Aorta (tissue), 5 donors: ENCODE results near the gene HSPA12A. TPM values are rescaled to one million over a fixed set of nuclear protein-coding genes. Genes with fewer than 3 reads are reported as not detected.
A peak's percentile ranks its signal among the peaks of the same experiment; 100 is the strongest.

Experiments used
- ATAC-seq: fragments of 200-7000 bp; cut with Tn5 transposase; one replicate; pipeline ENCODE4 v1.9.1; 2022; ENCODE audit warnings: moderate library complexity; ENCODE audit not compliant: low FRiP score
- DNase-seq, 2 donors: peaks; one replicate each; pipeline ENCODE4 v3.0.0-alpha.2; 2020
- H3K27ac ChIP-seq, 2 donors: one replicate each; pipeline ENCODE4 v1.5.1; 2013; ENCODE audit warnings: low read length in 2 of 2, mild to moderate bottlenecking in 2 of 2, moderate library complexity in 2 of 2, control low read depth in 1 of 2, inconsistent platforms in 1 of 2, low read depth in 1 of 2
- H3K27me3 ChIP-seq, 2 donors: one replicate each; pipeline ENCODE4 v1.6.1; 2013; ENCODE audit warnings: control low read depth in 1 of 2, low read length in 1 of 2, mild to moderate bottlenecking in 1 of 2, moderate library complexity in 1 of 2; ENCODE audit not compliant: insufficient read depth in 2 of 2, control insufficient read depth in 1 of 2
- H3K36me3 ChIP-seq, 2 donors: one replicate each; pipeline ENCODE4 v1.6.1; 2013; ENCODE audit warnings: control low read depth in 1 of 2, low read length in 1 of 2, mild to moderate bottlenecking in 1 of 2; ENCODE audit not compliant: insufficient read depth in 2 of 2, control insufficient read depth in 1 of 2
- H3K4me1 ChIP-seq, 2 donors: one replicate each; pipeline ENCODE4 v1.6.1; 2013; ENCODE audit warnings: low read length in 2 of 2, control low read depth in 1 of 2, mild to moderate bottlenecking in 1 of 2, moderate library complexity in 1 of 2; ENCODE audit not compliant: insufficient read depth in 2 of 2, control insufficient read depth in 1 of 2
- H3K4me3 ChIP-seq, 2 donors: one replicate each; pipeline ENCODE4 v1.5.1; 2013; ENCODE audit warnings: low read length in 2 of 2, control low read depth in 1 of 2, mild to moderate bottlenecking in 1 of 2
- H3K9me3 ChIP-seq: one replicate; pipeline ENCODE4 v1.6.1; 2013; ENCODE audit warnings: mild to moderate bottlenecking, low read length; ENCODE audit not compliant: control insufficient read depth
- WGBS, 2 donors: extraction: QIAGEN DNeasy Blood & Tissue Kit; methylation state at CpG; one replicate each; pipeline ENCODE4 v1.1.7; 2013; 5-methylcytosine and 5-hydroxymethylcytosine counted together
- intact Hi-C, 2 donors: fragments of 100-400 bp; cut with DNase I; formaldehyde crosslinking; loops; one replicate each; pipeline versions ENCODE4 v1.14.2 to v1.15.0; 2022
- polyA plus RNA-seq, 2 donors: library from polyadenylated mRNA; stranded (reverse); fragments of 200-250 nt; gene quantifications; one replicate each; pipeline ENCODE4 v1.2.3, GENCODE V29; 2013
- total RNA-seq, 2 donors: library from RNA; stranded (reverse); fragmentation: NEBNext Ultra II Directional; extraction: Animal tissue kit (Norgen Biotek cat#: 25700); gene quantifications; one replicate each; pipeline ENCODE4 v1.2.1, GENCODE V29; 2021
- donor health status: healthy with polysubstance abuse.
- donor health status: Bipolar disorder and iron deficiency.
- donor health status: DM: no; HTN: no; CAD: no.
- donor health status: DM: no; HTN: no; CAD: no.
- donor health status: DM: yes; HTN: yes; CAD: no.

The HSPA12A gene
- total and polyA plus RNA-seq, 4 donors: 2.3 to 25.7 (median 10.2) TPM

- intact Hi-C loops: no loop called here
- Histone ChIP-seq H3K9me3 (no peaks in the 10 kb centered on the region), H3K27me3 (no peaks in the 10 kb centered on the region), H3K27ac (no peak overlapping the region), H3K4me1 (peaks cover 0 to 1% of the 10 kb centered on the region in 2 donors), H3K4me3 (no peak overlapping the region), H3K36me3 (no peaks in the 10 kb centered on the region)
- DNase-seq (no peak), ATAC-seq (no peak)
- 75% methylated on average over 4 of the region's 4 CpGs for WGBS, 2 donors
These were observed 33.5 kb downstream of the HSPA12A start for GRCh38 chr10:116708877-116709276.

- no peak for DNase-seq
- intact Hi-C loops: no loop called here
- 4 to 5% methylated on average over 2 of the region's 2 CpGs for WGBS, 2 donors
- H3K9me3 ChIP-seq: no peaks in the 10 kb centered on the region
- H3K27ac ChIP-seq: peak overlapping the region in 1 of 2 donors; percentile 67
- H3K4me1 ChIP-seq: peaks cover 0 to 1% of the 10 kb centered on the region in 2 donors
- no peak overlapping the region for H3K4me3 ChIP-seq
- ATAC-seq: peak; percentile 59
- H3K36me3 ChIP-seq: no peaks in the 10 kb centered on the region
- no peaks in the 10 kb centered on the region for H3K27me3 ChIP-seq
These were observed 34.0 kb downstream of the HSPA12A start for GRCh38 chr10:116708391-116708821.

GRCh38 chr10:116707981-116708380 is 34.4 kb downstream of the HSPA12A start:
- no peaks in the 10 kb centered on the region for H3K9me3 ChIP-seq
- intact Hi-C loops: no loop called here

DNA sequence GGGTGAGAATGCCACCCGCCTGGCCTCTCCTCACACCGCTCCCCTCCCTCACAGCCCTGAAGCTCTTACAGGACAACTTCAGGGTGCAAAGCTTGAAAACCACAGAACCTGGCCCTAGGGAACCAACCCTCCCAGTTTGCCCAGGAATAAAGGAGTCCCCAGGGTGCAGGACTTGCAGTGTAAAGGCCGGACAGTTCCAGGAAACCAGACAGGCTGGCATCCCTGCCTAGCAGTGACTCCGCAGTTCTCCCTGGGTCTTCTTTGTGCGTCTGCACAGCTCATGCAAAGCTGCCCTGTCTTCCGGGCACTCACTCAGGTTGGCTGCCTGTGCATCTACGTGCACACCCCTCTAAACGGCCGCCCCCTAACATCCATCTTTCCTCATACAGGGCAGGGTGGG is 36.1 kb downstream of the HSPA12A start:
- H3K27ac ChIP-seq: no peak overlapping the region
- no peaks in the 10 kb centered on the region for H3K9me3 ChIP-seq
- H3K36me3 ChIP-seq: no peaks in the 10 kb centered on the region
- 70 to 75% methylated on average over 9 of the region's 9 CpGs for WGBS, 2 donors
- intact Hi-C loops: no loop called here
- no peaks in the 10 kb centered on the region for H3K27me3 ChIP-seq
- no peak overlapping the region for H3K4me3 ChIP-seq
- ATAC-seq (no peak), DNase-seq (no peak)
- H3K4me1 ChIP-seq: peaks cover 0 to 1% of the 10 kb centered on the region in 2 donors

More at GRCh38 chr10:116707981-116708380, 34.4 kb downstream of the HSPA12A start:
- DNase-seq (no peak), ATAC-seq (peak; percentile 53)
- 9 to 15% methylated on average over 14 of the region's 14 CpGs for WGBS, 2 donors
- Histone ChIP-seq H3K4me3 (no peak overlapping the region), H3K4me1 (peaks cover 0 to 1% of the 10 kb centered on the region in 2 donors), H3K36me3 (no peaks in the 10 kb centered on the region), H3K27me3 (no peaks in the 10 kb centered on the region), H3K27ac (peak overlapping the region in 1 of 2 donors; percentile 67)

DNA sequence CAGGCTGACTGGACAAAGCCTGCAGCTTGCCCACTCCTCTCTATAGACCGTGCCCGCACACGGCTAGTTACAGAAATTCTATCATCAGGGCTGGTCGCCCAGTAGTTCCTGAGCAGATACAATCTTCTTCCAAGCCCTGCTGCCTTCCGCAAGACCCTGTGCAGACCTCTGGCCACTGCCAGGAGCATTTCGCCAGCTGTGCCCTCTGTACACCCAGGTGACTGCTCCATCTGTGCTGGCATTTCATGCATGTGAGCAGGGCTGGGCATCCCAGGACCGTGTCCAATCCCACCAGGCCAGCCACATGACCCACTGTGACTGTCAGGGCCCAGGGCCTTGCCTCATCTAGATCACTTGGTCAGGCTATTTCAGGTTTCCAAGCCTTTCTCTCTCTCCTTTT is 36.9 kb downstream of the HSPA12A start:
- Histone ChIP-seq H3K4me3 (no peak overlapping the region), H3K4me1 (peaks cover 0 to 1% of the 10 kb centered on the region in 2 donors), H3K27me3 (no peaks in the 10 kb centered on the region), H3K9me3 (no peaks in the 10 kb centered on the region), H3K36me3 (no peaks in the 10 kb centered on the region), H3K27ac (no peak overlapping the region)
- intact Hi-C loops: no loop called here
- WGBS, 2 donors: 92 to 96% methylated on average over 6 to 7 of the region's 7 CpGs
- DNase-seq (no peak), ATAC-seq (no peak)

GRCh38 chr10:116704926-116705325 is 37.4 kb downstream of the HSPA12A start:
- H3K27ac ChIP-seq: no peak overlapping the region
- no peaks in the 10 kb centered on the region for H3K27me3 ChIP-seq
- ATAC-seq: no peak
- no peaks in the 10 kb centered on the region for H3K9me3 ChIP-seq
- no peak overlapping the region for H3K4me3 ChIP-seq
- no peaks in the 10 kb centered on the region for H3K36me3 ChIP-seq
- no peak for DNase-seq
- peaks cover 0 to 1% of the 10 kb centered on the region in 2 donors for H3K4me1 ChIP-seq
- 69 to 73% methylated on average over 11 of the region's 11 CpGs for WGBS, 2 donors
- intact Hi-C loops: no loop called here

- Histone ChIP-seq H3K9me3 (no peaks in the 10 kb centered on the region), H3K27me3 (no peaks in the 10 kb centered on the region), H3K4me3 (no peak overlapping the region), H3K4me1 (no peaks in the 10 kb centered on the region), H3K36me3 (no peaks in the 10 kb centered on the region), H3K27ac (no peak overlapping the region)
- ATAC-seq: no peak
- no peak for DNase-seq
- intact Hi-C loops: no loop called here
- WGBS, 2 donors: 85 to 90% methylated on average over 9 of the region's 9 CpGs
These were observed 40.2 kb downstream of the HSPA12A start for GRCh38 chr10:116702165-116702564.

DNA sequence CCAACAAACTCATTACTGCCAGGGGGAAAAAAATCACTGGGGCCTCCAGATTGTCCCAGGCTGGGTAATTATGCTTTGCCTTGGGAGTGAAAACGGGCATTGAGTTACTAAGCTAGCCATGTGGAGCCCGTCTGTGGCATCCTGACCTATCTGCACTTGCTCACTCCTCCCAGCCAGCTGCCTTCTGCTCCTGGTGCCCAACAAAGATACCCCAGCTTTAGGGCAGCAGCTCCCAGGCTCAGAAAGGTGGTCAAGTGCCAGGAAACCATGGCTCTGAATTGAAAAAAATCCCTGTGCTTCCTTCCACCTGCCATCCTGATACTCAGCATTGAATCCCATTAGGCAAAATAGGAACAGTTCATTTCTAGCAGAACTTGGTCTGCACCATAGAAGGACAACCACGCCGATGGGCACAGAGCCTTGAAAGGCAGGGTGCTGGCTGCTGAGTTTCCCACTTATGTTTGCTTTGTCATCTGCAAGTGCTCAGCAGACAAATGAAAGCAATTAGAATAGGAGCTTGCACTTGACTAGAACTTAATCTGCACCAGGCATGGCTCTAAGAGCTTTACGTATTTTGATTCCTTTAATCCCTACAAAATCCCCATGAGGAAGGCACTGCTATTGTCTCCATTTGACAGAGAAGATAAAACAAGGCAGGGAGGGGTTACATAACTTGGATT is 42.8 kb downstream of the HSPA12A start:
- H3K27ac ChIP-seq: no peak overlapping the region
- H3K27me3 ChIP-seq: no peaks in the 10 kb centered on the region
- no peaks in the 10 kb centered on the region for H3K9me3 ChIP-seq
- intact Hi-C loops: loop anchor here in 1 of 2 donors (10.0 kb wide), 1 partner anchor 65 kb away; no protein-coding TSS in a partner anchor
- DNase-seq: no peak
- no peak for ATAC-seq
- no peak overlapping the region for H3K4me3 ChIP-seq
- H3K4me1 ChIP-seq: no peaks in the 10 kb centered on the region
- WGBS, 2 donors: 20 to 38% methylated on average over 5 of the region's 5 CpGs
- H3K36me3 ChIP-seq: no peaks in the 10 kb centered on the region

DNA sequence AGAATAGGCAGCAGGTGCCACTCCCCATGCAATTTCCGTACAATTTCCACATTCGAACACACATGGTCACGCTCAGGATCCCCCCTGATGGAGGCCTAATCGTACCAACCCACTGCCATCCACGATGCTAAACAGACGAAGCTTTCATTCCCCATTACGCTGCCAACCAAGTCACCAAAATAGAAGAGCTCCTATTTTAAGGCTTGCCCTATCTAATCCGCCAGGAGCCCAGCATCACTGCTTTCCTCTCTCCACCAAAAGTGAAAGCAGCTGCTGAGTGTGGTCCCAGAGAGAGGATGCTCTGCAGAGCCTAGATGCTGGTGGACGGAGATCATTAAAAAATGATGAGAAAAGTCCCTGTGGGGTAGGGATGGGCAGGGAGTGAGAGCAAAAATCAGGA is 43.3 kb downstream of the HSPA12A start:
- WGBS, 2 donors: 28 to 38% methylated on average over 9 of the region's 9 CpGs
- DNase-seq: no peak
- no peak for ATAC-seq
- Histone ChIP-seq H3K4me3 (no peak overlapping the region), H3K36me3 (no peaks in the 10 kb centered on the region), H3K27me3 (no peaks in the 10 kb centered on the region), H3K4me1 (no peaks in the 10 kb centered on the region), H3K9me3 (no peaks in the 10 kb centered on the region), H3K27ac (no peak overlapping the region)
- intact Hi-C loops: loop anchor here in 1 of 2 donors (10.0 kb wide), 1 partner anchor 66 kb away; no protein-coding TSS in a partner anchor
